Stomach (tissue), 9 donors: Measurements from ENCODE around the gene CYP46A1. TPM values are rescaled to one million over a fixed set of nuclear protein-coding genes. Genes with fewer than 3 reads are reported as not detected.

Source experiments
- DNase-seq, 2 donors: peaks; one replicate each; pipeline versions ENCODE4 v3.0.0 to v3.0.0-alpha.2; 2013 to 2019
- H3K27ac ChIP-seq, 5 donors: fragments of 200-600 bp in 4 of 5; sonication (generic) in 4 of 5; one replicate each; pipeline ENCODE4 v1.5.1; 2013 to 2019; ENCODE audit warnings: mild to moderate bottlenecking in 1 of 5, moderate library complexity in 1 of 5
- H3K27me3 ChIP-seq, 3 donors: fragments of 200-600 bp; sonication (generic); one replicate each; pipeline ENCODE4 v1.5.1; 2017 to 2019; ENCODE audit warnings: mixed run types in 1 of 3
- H3K36me3 ChIP-seq, 4 donors: fragments of 200-600 bp; sonication (generic); 1 replicate in 3 of 4; 2 replicates in 1 of 4; pipeline ENCODE4 v1.5.1; 2016 to 2019
- H3K4me1 ChIP-seq, 4 donors: fragments of 200-600 bp; sonication (generic); one replicate each; pipeline ENCODE4 v1.5.1; 2016 to 2019
- H3K4me3 ChIP-seq, 4 donors: fragments of 200-600 bp; sonication (generic) in 3 of 4; one replicate each; pipeline ENCODE4 v1.5.1; 2016 to 2019; ENCODE audit warnings: mild to moderate bottlenecking in 1 of 4
- H3K9me3 ChIP-seq, 4 donors: fragments of 200-600 bp; sonication (generic); one replicate each; pipeline ENCODE4 v1.5.1; 2016 to 2019
- CTCF ChIP-seq, 7 experiments: fragments of 450-650 bp in 4 of 7; fragments of 200-600 bp in 3 of 7; sonication (generic) in 3 of 7; IDR thresholded peaks; one replicate each; pipeline ENCODE4 v1.5.1; 2016 to 2019; ENCODE audit warnings: antibody characterized with exemption in 7 of 7, control low read depth in 2 of 7, mild to moderate bottlenecking in 1 of 7
- EP300 ChIP-seq: sonication (generic); formaldehyde crosslinking; IDR thresholded peaks from one replicate; pipeline ENCODE4 v1.6.1; 2017; ENCODE audit warnings: antibody characterized with exemption
- POLR2A ChIP-seq, 4 donors: fragments of 450-650 bp; IDR thresholded peaks; one replicate each; pipeline ENCODE4 v1.6.1; 2016; ENCODE audit warnings: antibody characterized with exemption in 4 of 4, control low read depth in 2 of 4, mild to moderate bottlenecking in 1 of 4, moderate library complexity in 1 of 4
- POLR2AphosphoS5 ChIP-seq, 3 donors: sonication (generic); formaldehyde crosslinking; IDR thresholded peaks; one replicate each; pipeline ENCODE4 v1.6.1; 2016; ENCODE audit warnings: antibody characterized with exemption in 3 of 3
- WGBS, 5 donors: extraction: QIAGEN DNeasy Blood & Tissue Kit in 3 of 5; methylation state at CpG; one replicate each; pipeline versions ENCODE4 v1.1.5 to v1.1.7; 2013 to 2018; 5-methylcytosine and 5-hydroxymethylcytosine counted together
- intact Hi-C: fragments of 100-400 bp; cut with DNase I; formaldehyde crosslinking; loops from one replicate; pipeline ENCODE4 v1.15.1; 2023; ENCODE audit warnings: low total_unique reads
- polyA plus RNA-seq, 3 donors: library from polyadenylated mRNA; stranded (reverse); fragments of 200-250 nt; gene quantifications; one replicate each; pipeline ENCODE4 v1.2.3, GENCODE V29; 2013
- total RNA-seq, 5 donors: library from RNA; depleted of rRNA; stranded (reverse); fragments of >200 nt; gene quantifications; one replicate each; pipeline versions ENCODE4 v1.1.0 to v1.2.3, GENCODE V29; 2014 to 2016
- donor health status: healthy with polysubstance abuse.
- donor health status: Bipolar disorder and iron deficiency.
- donor health status: healthy.

Gene CYP46A1
- total and polyA plus RNA-seq, 8 donors = 0.15 to 2.9 (median 0.92) TPM; not detected in 2

- Histone ChIP-seq H3K27me3 (peaks cover 0 to 7% (median 0%) of the 10 kb centered on the region in 3 donors), H3K27ac (peak overlapping the region in 4 of 5 donors; percentile 38 to 70 (median 60)), H3K9me3 (peaks cover 0 to 13% (median 3%) of the 10 kb centered on the region in 4 donors), H3K36me3 (no peaks in the 10 kb centered on the region), H3K4me1 (peaks cover 7 to 35% (median 17%) of the 10 kb centered on the region in 4 donors), H3K4me3 (no peak overlapping the region)
- intact Hi-C loops = no loop called here
- WGBS, 5 donors = 78 to 85% (median 84%) methylated on average over 9 of the region's 9 CpGs
- TF ChIP-seq POLR2A (IDR thresholded peaks at IDR 0.05) = no peak
- no peak for TF ChIP-seq CTCF (IDR thresholded peaks at IDR 0.05)
- TF ChIP-seq EP300 = no peak
- no peak for TF ChIP-seq POLR2AphosphoS5 (IDR thresholded peaks at IDR 0.05)
- no peak for DNase-seq
These were observed 91.3 kb downstream of the CYP46A1 start for GRCh38 chr14:99775351-99775750.

Other genes starting within 250 kb of the CYP46A1 start
- 100 to 1,000 TPM in 1 of 5 donors, 10 to 100 TPM in 4; 30.4 to 119 (median 51.4) TPM for gene SETD3, start 203.4 kb upstream of the CYP46A1 start, total RNA-seq
- 10 to 100 TPM; 24.1 to 51.6 (median 29.9) TPM for gene SETD3, start 203.4 kb upstream of the CYP46A1 start, polyA plus RNA-seq
- 10 to 100 TPM in 3 of 5 donors, 1 to 10 TPM in 2; 2.3 to 48.3 (median 11.7) TPM for gene CCNK, start 202.9 kb upstream of the CYP46A1 start, total RNA-seq
- gene CCNK, start 202.9 kb upstream of the CYP46A1 start, polyA plus RNA-seq = 10 to 100 TPM in 2 of 3 donors, 1 to 10 TPM in 1; 9.5 to 16.6 (median 11.0) TPM
- 10 to 100 TPM; 10.5 to 28.6 (median 14.5) TPM for gene CCDC85C, start 80.1 kb upstream of the CYP46A1 start, total RNA-seq
- gene CCDC85C, start 80.1 kb upstream of the CYP46A1 start, polyA plus RNA-seq = 10 to 100 TPM; 11.4 to 20.1 (median 17.3) TPM
- gene HHIPL1, start 39.2 kb upstream of the CYP46A1 start, total RNA-seq = 1 to 10 TPM in 3 of 5 donors, under 1 TPM in 1, not detected in 1; 0.45 to 2.0 (median 1.2) TPM
- gene HHIPL1, start 39.2 kb upstream of the CYP46A1 start, polyA plus RNA-seq = under 1 TPM; 0.15 to 0.68 (median 0.20) TPM
- 10 to 100 TPM; 30.1 to 66.5 (median 43.5) TPM for gene EML1, start 109.1 kb downstream of the CYP46A1 start, total RNA-seq
- gene EML1, start 109.1 kb downstream of the CYP46A1 start, polyA plus RNA-seq = 10 to 100 TPM in 1 of 3 donors, 1 to 10 TPM in 2; 5.8 to 11.3 (median 6.7) TPM